HFFc6 (cell line): ENCODE data around the gene PLK5. TPM values are rescaled to one million over a fixed set of nuclear protein-coding genes. Genes with fewer than 3 reads are reported as not detected.

Experiments used
- DNase-seq: peaks from one replicate; pipeline ENCODE4 v3.0.0-alpha.2; 2018
- H3K27ac Mint-ChIP-seq: 2 replicates; pipeline ENCODE4 v1.8.0; 2020; ENCODE audit warnings: mild to moderate bottlenecking, mixed read lengths
- H3K27me3 Mint-ChIP-seq: 2 replicates; pipeline ENCODE4 v1.8.0; 2021; ENCODE audit warnings: mild to moderate bottlenecking, moderate library complexity, mixed read lengths; ENCODE audit not compliant: insufficient read depth
- H3K36me3 Mint-ChIP-seq: 2 replicates; pipeline ENCODE4 v1.8.0; 2021; ENCODE audit warnings: low read depth, mixed read lengths
- H3K4me1 Mint-ChIP-seq: 2 replicates; pipeline ENCODE4 v1.8.0; 2020; ENCODE audit warnings: low read depth, mixed read lengths
- H3K4me3 Mint-ChIP-seq: 2 replicates; pipeline ENCODE4 v1.8.0; 2020; ENCODE audit warnings: mild to moderate bottlenecking, moderate library complexity, mixed read lengths
- H3K9me3 Mint-ChIP-seq: 2 replicates; pipeline ENCODE4 v1.8.0; 2020; ENCODE audit warnings: mild to moderate bottlenecking, mixed read lengths
- CTCF ChIP-seq: fragments of 200-600 bp; sonication (generic); IDR thresholded peaks from 2 replicates; pipeline ENCODE4 v1.5.0; 2021; ENCODE audit warnings: antibody characterized with exemption, mild to moderate bottlenecking
- total RNA-seq, 6 experiments: library from RNA; stranded (reverse); fragmentation: NEBNext Ultra II Directional; extraction: Animal tissue kit (Norgen Biotek cat#: 25700); gene quantifications; 2 replicates in 1 of 6; 3 replicates in 5 of 6; pipeline ENCODE4 v1.2.3, GENCODE V29; 2021

Gene PLK5
- total RNA-seq, 6 experiments from 2014 or later, result 0.26 to 1.3 (median 0.70) TPM

DNA sequence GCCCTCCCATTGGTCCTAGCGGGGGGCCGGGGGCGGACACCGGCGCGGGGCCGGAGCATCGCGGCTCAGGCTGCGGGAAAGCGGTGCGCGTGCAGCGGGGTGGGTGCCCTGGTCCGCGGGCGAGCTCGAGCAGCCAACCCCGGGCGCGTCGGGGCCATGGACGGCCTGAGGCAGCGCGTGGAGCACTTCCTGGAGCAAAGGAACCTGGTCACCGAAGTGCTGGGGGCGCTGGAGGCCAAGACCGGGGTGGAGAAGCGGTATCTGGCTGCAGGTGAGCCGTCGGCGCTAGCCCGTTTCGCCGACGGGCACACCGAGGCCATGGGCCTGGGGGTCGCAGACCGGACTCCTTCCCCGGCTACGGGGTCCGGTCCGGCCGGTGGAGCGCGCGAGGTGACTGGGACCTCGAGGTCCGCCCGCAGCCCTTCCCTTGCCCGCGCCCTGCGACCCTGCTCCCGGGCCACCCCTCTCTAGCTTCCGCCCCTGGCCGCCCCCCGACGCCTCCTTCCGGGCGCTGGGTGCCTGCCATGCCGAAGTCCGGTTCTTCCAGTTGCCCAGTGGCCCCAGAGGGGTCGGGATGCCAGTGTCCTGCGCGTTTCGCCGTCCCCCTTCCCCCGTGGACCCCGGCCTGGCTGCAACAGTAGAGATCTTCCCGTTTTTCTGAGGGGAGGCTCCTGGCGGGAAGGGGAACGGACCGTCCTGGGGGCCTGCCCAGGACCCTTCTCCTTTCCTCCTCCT lies 32.6 kb upstream of the PLK5 start, which contains the start of gene REEP6:
REEP6 (plus strand) TSS at position 68 of the 735 bp plus-strand sequence; CDS start at position 157, 89 bp downstream.
- Mint-ChIP-seq H3K27me3 (peaks cover 7% of the 10 kb centered on the region), H3K9me3 (no peaks in the 10 kb centered on the region), H3K36me3 (no peaks in the 10 kb centered on the region), H3K4me1 (no peaks in the 10 kb centered on the region; the same call in 1 of the 2 replicates), H3K4me3 (peak within 1 kb of the TSS; percentile 89), H3K27ac (peak within 1 kb of the TSS; percentile 83)
- TF ChIP-seq CTCF, result no peak
- DNase-seq, result no peak

DNA sequence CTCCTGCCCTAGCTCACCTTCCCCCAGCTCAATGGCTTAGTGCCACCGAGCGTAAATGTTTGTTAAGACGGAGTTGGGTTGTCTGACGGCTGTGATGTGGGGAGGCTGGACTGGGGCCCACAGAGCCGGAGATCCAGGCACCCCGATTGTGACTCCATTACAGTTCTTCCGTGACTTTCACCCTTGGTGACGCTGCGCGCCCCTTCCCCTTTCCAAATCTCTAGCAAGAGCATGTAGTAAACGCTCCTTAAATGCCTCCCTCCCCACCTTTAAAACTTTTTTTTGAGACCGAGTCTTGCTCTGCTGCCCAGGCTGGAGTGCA lies 32.1 kb upstream of the PLK5 start:
- no peak for TF ChIP-seq CTCF
- H3K27me3 Mint-ChIP-seq, result peaks cover 11% of the 10 kb centered on the region
- no peak overlapping the region for H3K27ac Mint-ChIP-seq
- no peaks in the 10 kb centered on the region; the same call in 1 of the 2 replicates for H3K4me1 Mint-ChIP-seq
- no peaks in the 10 kb centered on the region for H3K9me3 Mint-ChIP-seq
- no peaks in the 10 kb centered on the region for H3K36me3 Mint-ChIP-seq
- peak overlapping the region; percentile 63 for H3K4me3 Mint-ChIP-seq
- no peak for DNase-seq

DNA sequence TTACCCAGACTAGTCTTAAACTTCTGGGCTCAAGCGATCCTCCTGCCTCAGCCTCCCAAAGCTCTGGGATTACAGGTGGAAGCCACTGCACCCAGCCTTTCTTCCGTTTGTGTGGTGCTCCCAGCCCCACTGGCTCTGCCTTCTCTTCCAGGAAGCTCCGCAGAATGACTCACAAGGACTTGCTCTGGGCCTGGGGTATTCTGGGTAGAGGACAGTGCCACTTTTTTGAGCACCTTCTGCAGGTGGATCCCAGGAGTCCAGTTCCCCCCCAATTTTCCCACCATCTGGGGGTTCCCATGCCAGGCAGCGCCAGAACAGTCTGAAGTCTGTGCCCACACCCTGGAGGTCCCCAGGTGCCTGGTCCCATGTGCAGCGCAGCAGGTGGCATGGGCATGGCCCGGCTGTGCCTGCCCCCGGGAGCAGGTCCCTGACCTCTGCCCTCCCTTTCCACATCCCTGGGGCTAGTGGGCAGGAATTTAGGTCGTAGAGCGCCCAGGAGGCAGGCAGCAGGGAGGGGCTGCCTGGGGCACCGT lies 31.3 kb upstream of the PLK5 start:
- H3K4me1 Mint-ChIP-seq, result no peaks in the 10 kb centered on the region; the same call in 1 of the 2 replicates
- H3K27me3 Mint-ChIP-seq, result peaks cover 12% of the 10 kb centered on the region
- H3K9me3 Mint-ChIP-seq, result no peaks in the 10 kb centered on the region
- TF ChIP-seq CTCF, result no peak
- H3K4me3 Mint-ChIP-seq, result no peak overlapping the region
- DNase-seq, result no peak
- no peaks in the 10 kb centered on the region for H3K36me3 Mint-ChIP-seq
- H3K27ac Mint-ChIP-seq, result no peak overlapping the region

- Mint-ChIP-seq H3K4me3 (no peak overlapping the region), H3K9me3 (no peaks in the 10 kb centered on the region), H3K27me3 (peaks cover 12% of the 10 kb centered on the region), H3K36me3 (no peaks in the 10 kb centered on the region), H3K27ac (no peak overlapping the region), H3K4me1 (no peaks in the 10 kb centered on the region; the same call in 1 of the 2 replicates)
- no peak for DNase-seq
- no peak for TF ChIP-seq CTCF
Measured at GRCh38 chr19:1494115-1494815, 29.6 kb upstream of the PLK5 start.

DNA sequence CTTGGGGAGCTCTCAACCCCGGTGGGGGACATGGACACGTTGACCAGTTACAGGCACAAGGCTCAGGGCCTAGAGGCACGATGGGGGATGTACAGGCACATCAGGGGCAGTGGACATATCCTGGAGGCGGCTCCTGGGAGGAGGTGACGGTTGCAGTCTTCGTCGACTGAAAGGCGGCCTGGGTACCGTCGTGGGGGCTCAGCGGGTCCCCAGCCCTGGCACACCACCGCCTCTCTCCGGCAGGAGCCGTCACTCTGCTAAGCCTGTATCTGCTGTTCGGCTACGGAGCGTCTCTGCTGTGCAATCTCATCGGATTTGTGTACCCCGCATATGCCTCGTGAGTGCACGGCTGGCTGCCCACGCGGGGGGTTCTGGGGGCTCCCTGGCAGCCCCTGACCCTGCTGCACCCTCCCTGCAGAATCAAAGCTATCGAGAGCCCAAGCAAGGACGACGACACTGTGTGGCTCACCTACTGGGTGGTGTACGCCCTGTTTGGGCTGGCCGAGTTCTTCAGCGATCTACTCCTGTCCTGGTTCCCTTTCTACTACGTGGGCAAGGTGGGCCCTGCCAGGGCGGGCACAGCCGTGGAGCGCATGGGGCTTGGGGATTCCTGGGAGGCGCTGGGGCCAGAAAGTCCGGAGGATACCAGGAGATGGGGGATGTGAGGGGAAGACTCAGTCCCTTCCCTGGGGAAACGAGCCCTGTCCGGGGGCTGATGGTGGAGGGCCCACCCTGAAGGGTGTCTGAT lies 28.7 kb upstream of the PLK5 start:
- Mint-ChIP-seq H3K27ac (no peak overlapping the region), H3K9me3 (no peaks in the 10 kb centered on the region), H3K36me3 (no peaks in the 10 kb centered on the region), H3K4me3 (no peak overlapping the region), H3K4me1 (no peaks in the 10 kb centered on the region; the same call in 1 of the 2 replicates), H3K27me3 (peaks cover 12% of the 10 kb centered on the region)
- TF ChIP-seq CTCF, result no peak
- DNase-seq, result no peak
